ENCODE measurements around the gene COL1A1. TPM values are rescaled to one million over a fixed set of nuclear protein-coding genes. Genes with fewer than 3 reads are reported as not detected.

COL1A1 gene
- total RNA-seq, 1 donor from 2014 or later = 12,796 TPM

DNA sequence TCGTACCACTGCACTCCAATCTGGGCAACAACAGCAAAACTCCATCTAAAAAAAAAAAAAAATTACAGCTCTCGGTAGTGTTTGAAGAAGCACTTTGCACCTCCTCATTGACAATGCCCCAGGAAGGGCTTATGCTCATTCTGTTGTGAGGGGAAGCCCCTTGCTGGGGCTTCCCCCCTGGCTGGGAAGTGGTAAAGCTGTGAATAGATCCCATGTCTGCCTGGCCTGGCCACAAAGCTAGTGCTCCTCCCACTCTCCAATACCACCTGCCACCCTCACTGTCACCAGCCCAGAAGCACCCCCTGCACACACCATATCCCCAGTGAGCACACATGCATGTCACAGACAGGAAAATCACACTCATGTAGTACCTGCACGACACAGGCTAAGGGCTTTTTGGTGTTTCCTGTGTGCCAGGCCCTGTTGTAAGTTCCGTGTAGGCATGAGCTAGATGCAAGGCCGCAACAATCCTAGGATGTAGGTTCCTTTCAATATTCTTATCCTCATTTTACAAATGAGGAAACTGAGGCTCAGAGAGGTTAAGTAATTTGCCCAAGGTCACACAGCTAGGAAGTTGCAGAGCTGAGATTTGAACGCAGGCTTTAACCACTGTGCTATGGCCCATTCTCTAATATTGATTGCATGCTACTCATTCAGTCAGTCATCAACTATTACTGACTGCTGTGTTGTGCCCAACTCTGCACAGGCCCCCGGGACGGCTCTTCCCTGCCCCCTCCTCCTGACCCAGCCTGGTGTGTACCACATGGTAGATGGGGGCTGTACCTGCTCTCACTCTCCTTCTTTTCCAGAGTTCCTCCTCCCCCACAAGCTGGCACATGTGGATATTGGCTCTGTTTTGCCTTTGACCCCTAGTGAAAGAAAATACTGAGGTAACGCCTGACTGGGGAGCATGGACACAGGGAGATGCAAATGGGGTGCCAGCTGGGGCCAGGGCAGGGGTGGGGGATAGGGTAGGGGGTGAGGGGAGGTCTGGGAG, 11.9 kb upstream of the COL1A1 start:
- Histone ChIP-seq H3K79me2 (ENCODE audit: insufficient read depth, low read length) (peaks cover 22% of the 10 kb centered on the region), H3K27me3 (ENCODE audit: insufficient read depth, low read length) (no peaks in the 10 kb centered on the region), H2AFZ (ENCODE audit: low read depth, low read length) (no peak overlapping the region), H4K20me1 (ENCODE audit: insufficient read depth, low read length) (no peaks in the 10 kb centered on the region), H3K27ac (ENCODE audit: low read depth, low read length) (no peak overlapping the region), H3K36me3 (ENCODE audit: insufficient read depth, low read length) (no peaks in the 10 kb centered on the region), H3K9me3 (ENCODE audit: insufficient read depth, low read depth, low read length) (no peaks in the 10 kb centered on the region), H3K4me3 (ENCODE audit: insufficient read depth, low read depth, low read length) (no peak overlapping the region), H3K4me2 (ENCODE audit: low read length) (no peak overlapping the region), H3K9ac (ENCODE audit: low read length) (no peak overlapping the region), H3K4me1 (ENCODE audit: insufficient read depth, low read length) (peaks cover 67% of the 10 kb centered on the region)
- H3K4me3 Mint-ChIP-seq (ENCODE audit: unreplicated experiment) = peak overlapping the region; percentile 50
- H3K36me3 Mint-ChIP-seq (ENCODE audit: low read depth, unreplicated experiment) = peaks cover 5% of the 10 kb centered on the region
- no peak for TF ChIP-seq EZH2 (IDR thresholded peaks at IDR 0.05; ENCODE audit: insufficient read depth, low read length)
- TF ChIP-seq, protein P1, sequence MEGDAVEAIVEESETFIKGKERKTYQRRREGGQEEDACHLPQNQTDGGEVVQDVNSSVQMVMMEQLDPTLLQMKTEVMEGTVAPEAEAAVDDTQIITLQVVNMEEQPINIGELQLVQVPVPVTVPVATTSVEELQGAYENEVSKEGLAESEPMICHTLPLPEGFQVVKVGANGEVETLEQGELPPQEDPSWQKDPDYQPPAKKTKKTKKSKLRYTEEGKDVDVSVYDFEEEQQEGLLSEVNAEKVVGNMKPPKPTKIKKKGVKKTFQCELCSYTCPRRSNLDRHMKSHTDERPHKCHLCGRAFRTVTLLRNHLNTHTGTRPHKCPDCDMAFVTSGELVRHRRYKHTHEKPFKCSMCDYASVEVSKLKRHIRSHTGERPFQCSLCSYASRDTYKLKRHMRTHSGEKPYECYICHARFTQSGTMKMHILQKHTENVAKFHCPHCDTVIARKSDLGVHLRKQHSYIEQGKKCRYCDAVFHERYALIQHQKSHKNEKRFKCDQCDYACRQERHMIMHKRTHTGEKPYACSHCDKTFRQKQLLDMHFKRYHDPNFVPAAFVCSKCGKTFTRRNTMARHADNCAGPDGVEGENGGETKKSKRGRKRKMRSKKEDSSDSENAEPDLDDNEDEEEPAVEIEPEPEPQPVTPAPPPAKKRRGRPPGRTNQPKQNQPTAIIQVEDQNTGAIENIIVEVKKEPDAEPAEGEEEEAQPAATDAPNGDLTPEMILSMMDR (IDR thresholded peaks at IDR 0.05; ENCODE audit: insufficient read depth, low read depth, low read length) = peak; percentile 15
- no peaks in the 10 kb centered on the region for H3K27me3 Mint-ChIP-seq (ENCODE audit: low read depth, unreplicated experiment)
- FAIRE-seq = no peak
- DNase-seq (ENCODE audit: low read depth) = peak; percentile 28
- peaks cover 76% of the 10 kb centered on the region for H3K4me1 Mint-ChIP-seq (ENCODE audit: low read depth, unreplicated experiment)
- H3K27ac Mint-ChIP-seq (ENCODE audit: unreplicated experiment) = peak overlapping the region; percentile 41
- no peaks in the 10 kb centered on the region for H3K9me3 Mint-ChIP-seq (ENCODE audit: unreplicated experiment)

DNA sequence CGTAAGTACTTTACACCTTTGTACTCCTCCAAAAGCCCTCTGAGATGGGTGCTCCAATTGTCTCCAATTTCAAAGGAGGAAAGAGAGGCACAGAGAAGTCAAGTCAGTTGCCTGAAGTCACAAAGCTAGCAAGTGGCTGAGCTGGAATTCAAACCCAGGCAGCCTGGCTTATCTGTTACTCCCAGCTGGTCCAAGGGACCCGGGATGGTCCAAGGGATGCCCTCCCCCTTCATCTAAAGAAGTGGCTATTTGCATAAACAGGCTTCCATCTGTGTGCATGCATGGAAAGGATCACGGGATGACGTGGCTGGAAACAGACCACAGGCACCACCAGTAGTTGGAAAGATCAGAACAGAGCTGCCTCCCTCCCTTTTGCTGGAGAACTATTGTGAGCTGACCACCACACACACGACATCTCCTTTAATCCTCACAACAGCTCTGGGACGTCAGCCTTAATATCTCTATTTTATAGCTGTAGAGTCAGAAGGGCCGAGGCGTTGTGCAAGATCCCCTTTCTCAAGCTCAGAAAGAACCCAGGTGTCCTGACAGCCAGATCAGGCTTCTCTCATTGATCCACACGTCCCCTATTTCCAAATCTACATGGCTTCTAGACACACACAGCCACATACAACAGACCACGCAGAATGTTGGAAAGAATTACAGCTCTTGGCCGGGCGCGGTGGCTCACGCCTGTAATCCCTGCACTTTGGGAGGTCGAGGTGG, 10.9 kb upstream of the COL1A1 start:
- Histone ChIP-seq H3K9me3 (ENCODE audit: insufficient read depth, low read depth, low read length) (no peaks in the 10 kb centered on the region), H3K4me3 (ENCODE audit: insufficient read depth, low read depth, low read length) (no peak overlapping the region), H4K20me1 (ENCODE audit: insufficient read depth, low read length) (no peaks in the 10 kb centered on the region), H3K9ac (ENCODE audit: low read length) (peak overlapping the region; percentile 96), H3K36me3 (ENCODE audit: insufficient read depth, low read length) (no peaks in the 10 kb centered on the region), H3K4me2 (ENCODE audit: low read length) (peak overlapping the region; percentile 82), H3K79me2 (ENCODE audit: insufficient read depth, low read length) (peaks cover 31% of the 10 kb centered on the region), H2AFZ (ENCODE audit: low read depth, low read length) (no peak overlapping the region), H3K4me1 (ENCODE audit: insufficient read depth, low read length) (peaks cover 66% of the 10 kb centered on the region), H3K27ac (ENCODE audit: low read depth, low read length) (peak overlapping the region; percentile 100), H3K27me3 (ENCODE audit: insufficient read depth, low read length) (no peaks in the 10 kb centered on the region)
- peaks cover 76% of the 10 kb centered on the region for H3K4me1 Mint-ChIP-seq (ENCODE audit: low read depth, unreplicated experiment)
- TF ChIP-seq EZH2 (IDR thresholded peaks at IDR 0.05; ENCODE audit: insufficient read depth, low read length) = no peak
- TF ChIP-seq, protein P1 (IDR thresholded peaks at IDR 0.05; ENCODE audit: insufficient read depth, low read depth, low read length) = no peak
- peak overlapping the region; percentile 21 for H3K4me3 Mint-ChIP-seq (ENCODE audit: unreplicated experiment)
- peaks cover 5% of the 10 kb centered on the region for H3K36me3 Mint-ChIP-seq (ENCODE audit: low read depth, unreplicated experiment)
- FAIRE-seq = no peak
- H3K27ac Mint-ChIP-seq (ENCODE audit: unreplicated experiment) = peak overlapping the region; percentile 82
- DNase-seq (ENCODE audit: low read depth) = peak; percentile 82
- H3K9me3 Mint-ChIP-seq (ENCODE audit: unreplicated experiment) = no peaks in the 10 kb centered on the region
- H3K27me3 Mint-ChIP-seq (ENCODE audit: low read depth, unreplicated experiment) = no peaks in the 10 kb centered on the region
